GM21576 (cell line): ENCODE results near the gene PDE6A.

Experiments
- ATAC-seq: cut with Tn5 transposase; IDR thresholded peaks from one replicate; pipeline ENCODE4 v1.9.1; 2021; ENCODE audit warnings: mild to moderate bottlenecking, moderate library complexity; ENCODE audit not compliant: unreplicated experiment

The PDE6A gene

GRCh38 chr5:149930749-149931574 is 13.6 kb downstream of the PDE6A start:
- ATAC-seq, result no peak

GRCh38 chr5:149930043-149930748 is 14.4 kb downstream of the PDE6A start:
- no peak for ATAC-seq

GRCh38 chr5:149924486-149924885 is 20.1 kb downstream of the PDE6A start:
- no peak for ATAC-seq

- no peak for ATAC-seq
Observed at GRCh38 chr5:149922950-149923349, 21.6 kb downstream of the PDE6A start.

- ATAC-seq, result no peak
Observed at GRCh38 chr5:149921597-149921996, 23.0 kb downstream of the PDE6A start.

GRCh38 chr5:149917073-149917676 is 27.4 kb downstream of the PDE6A start:
- no peak for ATAC-seq

GRCh38 chr5:149916334-149917072 is 28.1 kb downstream of the PDE6A start:
- ATAC-seq, result no peak

- ATAC-seq, result no peak
Observed at GRCh38 chr5:149915392-149916260, 29.0 kb downstream of the PDE6A start.

- no peak for ATAC-seq
Observed at GRCh38 chr5:149913436-149914419, 30.9 kb downstream of the PDE6A start.

- no peak for ATAC-seq
Observed at GRCh38 chr5:149912226-149912871, 32.2 kb downstream of the PDE6A start.

GRCh38 chr5:149911031-149911430 is 33.6 kb downstream of the PDE6A start:
- ATAC-seq, result no peak

GRCh38 chr5:149907828-149908227 is 36.8 kb downstream of the PDE6A start:
- no peak for ATAC-seq

GRCh38 chr5:149904977-149905376 is 39.6 kb downstream of the PDE6A start:
- no peak for ATAC-seq

- ATAC-seq, result no peak
Observed at GRCh38 chr5:149904293-149904886, 40.2 kb downstream of the PDE6A start.

GRCh38 chr5:149903404-149903803 is 41.2 kb downstream of the PDE6A start:
- no peak for ATAC-seq

- no peak for ATAC-seq
Observed at GRCh38 chr5:149902177-149902576, 42.4 kb downstream of the PDE6A start.

- no peak for ATAC-seq
Observed at GRCh38 chr5:149901511-149901910, 43.1 kb downstream of the PDE6A start.

GRCh38 chr5:149900390-149900789 is 44.2 kb downstream of the PDE6A start:
- no peak for ATAC-seq
